Measurements from ENCODE around the gene SPTBN1. TPM values are rescaled to one million over a fixed set of nuclear protein-coding genes. Genes with fewer than 3 reads are reported as not detected.

Gene SPTBN1
- total and polyA plus RNA-seq, 2 donors (not counting 3 experiments of a cell fraction or from before 2014, with no cell fraction given) = 63.3 to 320 TPM

GRCh38 chr2:54480025-54480424, 23.9 kb downstream of the SPTBN1 start:
- no peak for TF ChIP-seq JUN (IDR thresholded peaks at IDR 0.05; ENCODE audit: borderline replicate concordance, insufficient read depth, insufficient read length, low read depth)
- TF ChIP-seq POLR2AphosphoS5 (IDR thresholded peaks at IDR 0.05; ENCODE audit: insufficient read depth, low read depth, low read length) = no peak
- TF ChIP-seq FOS (IDR thresholded peaks at IDR 0.05; ENCODE audit: borderline replicate concordance, insufficient read depth, low read length) = no peak
- TF ChIP-seq, protein P1, sequence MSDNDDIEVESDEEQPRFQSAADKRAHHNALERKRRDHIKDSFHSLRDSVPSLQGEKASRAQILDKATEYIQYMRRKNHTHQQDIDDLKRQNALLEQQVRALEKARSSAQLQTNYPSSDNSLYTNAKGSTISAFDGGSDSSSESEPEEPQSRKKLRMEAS (IDR thresholded peaks at IDR 0.05; ENCODE audit: insufficient read depth, insufficient read length) = no peak
- no peak for TF ChIP-seq GATA2 (IDR thresholded peaks at IDR 0.05; ENCODE audit: insufficient read depth, insufficient read length, low read depth, low read length)
- TF ChIP-seq, protein P2, sequence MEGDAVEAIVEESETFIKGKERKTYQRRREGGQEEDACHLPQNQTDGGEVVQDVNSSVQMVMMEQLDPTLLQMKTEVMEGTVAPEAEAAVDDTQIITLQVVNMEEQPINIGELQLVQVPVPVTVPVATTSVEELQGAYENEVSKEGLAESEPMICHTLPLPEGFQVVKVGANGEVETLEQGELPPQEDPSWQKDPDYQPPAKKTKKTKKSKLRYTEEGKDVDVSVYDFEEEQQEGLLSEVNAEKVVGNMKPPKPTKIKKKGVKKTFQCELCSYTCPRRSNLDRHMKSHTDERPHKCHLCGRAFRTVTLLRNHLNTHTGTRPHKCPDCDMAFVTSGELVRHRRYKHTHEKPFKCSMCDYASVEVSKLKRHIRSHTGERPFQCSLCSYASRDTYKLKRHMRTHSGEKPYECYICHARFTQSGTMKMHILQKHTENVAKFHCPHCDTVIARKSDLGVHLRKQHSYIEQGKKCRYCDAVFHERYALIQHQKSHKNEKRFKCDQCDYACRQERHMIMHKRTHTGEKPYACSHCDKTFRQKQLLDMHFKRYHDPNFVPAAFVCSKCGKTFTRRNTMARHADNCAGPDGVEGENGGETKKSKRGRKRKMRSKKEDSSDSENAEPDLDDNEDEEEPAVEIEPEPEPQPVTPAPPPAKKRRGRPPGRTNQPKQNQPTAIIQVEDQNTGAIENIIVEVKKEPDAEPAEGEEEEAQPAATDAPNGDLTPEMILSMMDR (IDR thresholded peaks at IDR 0.05; ENCODE audit: extremely low read depth in 1 of 2, insufficient read depth in 1 of 2, low read depth in 1 of 2, low read length in 2 of 2) = no peak
- TF ChIP-seq MYC (IDR thresholded peaks at IDR 0.05; ENCODE audit: low read depth, low read length) = no peak
- TF ChIP-seq EZH2 (IDR thresholded peaks at IDR 0.05; ENCODE audit: borderline replicate concordance, low read depth, low read length, severe bottlenecking) = no peak
- no peak for TF ChIP-seq POLR2A (IDR thresholded peaks at IDR 0.05; ENCODE audit: low read depth, low read length)

More at GRCh38 chr2:54480025-54480424, 23.9 kb downstream of the SPTBN1 start:
- FAIRE-seq (no peak), DNase-seq (ENCODE audit: low read depth, low spot score) (no peak)
- Histone ChIP-seq H3K27me3 (ENCODE audit: control insufficient read depth in 2 of 2, insufficient read depth in 2 of 2, low read length in 2 of 2) (no peaks in the 10 kb centered on the region), H3K9me1 (replicated peaks; ENCODE audit: control insufficient read depth, extremely low read depth, insufficient read depth, low read length) (no peaks in the 10 kb centered on the region), H3K9ac (replicated peaks; ENCODE audit: extremely low read depth, insufficient read depth, low read length) (no peak overlapping the region), H3K4me3 (replicated peaks in 1 of 3; ENCODE audit: insufficient read depth in 1 of 3, low read depth in 1 of 3, low read length in 3 of 3) (no peak overlapping the region), H3K27ac (ENCODE audit: insufficient read depth, low read depth, low read length) (no peak overlapping the region), H3K79me2 (ENCODE audit: control insufficient read depth, insufficient read depth, low read length) (peaks cover 27% of the 10 kb centered on the region), H3K36me3 (ENCODE audit: control insufficient read depth in 2 of 2, extremely low read depth in 1 of 2, insufficient read depth in 2 of 2, low read length in 2 of 2) (no peaks in the 10 kb centered on the region), H3K4me1 (ENCODE audit: control insufficient read depth, extremely low read depth, insufficient read depth, low read length) (peaks cover 19% of the 10 kb centered on the region), H2AFZ (ENCODE audit: low read depth, low read length) (no peak overlapping the region), H3K4me2 (ENCODE audit: insufficient read depth, low read length) (no peak overlapping the region), H4K20me1 (replicated peaks; ENCODE audit: control insufficient read depth, extremely low read depth, insufficient read depth, low read length) (no peaks in the 10 kb centered on the region), H3K9me3 (replicated peaks; ENCODE audit: control insufficient read depth, insufficient read depth, low read length) (no peaks in the 10 kb centered on the region)
- intact Hi-C loops (cut with micrococcal nuclease) (no loop called here), dilution Hi-C loops (cut with MboI; ENCODE audit: extremely low pct_ligation_motif_present, low sequenced_read_pairs) (no loop called here)
- ChIA-PET CTCF (interaction anchor here (1.9 kb wide), 1 partner anchor 273 kb away, joined by 7 read pairs; no protein-coding TSS in a partner anchor), POLR2A (no interaction called here)
- BruUV-seq (replicated peaks) = no TSS peak
